Stimulated activated CD4-positive, alpha-beta T cell treated with anti-CD3 and anti-CD28 coated beads, Interleukin-1b, Interleukin-23, amount 100 ng/mL, for 1 hour (primary cell): Measurements from ENCODE around the gene LINC01488.

Experiments used
- DNase-seq, 2 donors: peaks; one replicate each; pipeline ENCODE4 v3.0.0-alpha.2; 2020; ENCODE audit warnings: low read depth in 2 of 2

Gene LINC01488

GRCh38 chr11:69445131-69445470, 36.4 kb upstream of the LINC01488 start:
- DNase-seq, result no peak

- DNase-seq, result no peak
Measured at GRCh38 chr11:69446108-69446507, 35.4 kb upstream of the LINC01488 start.

GRCh38 chr11:69447786-69448185, 33.7 kb upstream of the LINC01488 start:
- DNase-seq, result no peak

GRCh38 chr11:69448471-69449284, 32.8 kb upstream of the LINC01488 start:
- no peak for DNase-seq

- no peak for DNase-seq
Measured at GRCh38 chr11:69449320-69450063, 32.0 kb upstream of the LINC01488 start.

GRCh38 chr11:69450064-69450856, 31.2 kb upstream of the LINC01488 start:
- no peak for DNase-seq

- DNase-seq, result no peak
Measured at GRCh38 chr11:69450857-69451220, 30.6 kb upstream of the LINC01488 start.

GRCh38 chr11:69451289-69451688, 30.2 kb upstream of the LINC01488 start:
- no peak for DNase-seq

- DNase-seq, result no peak
Measured at GRCh38 chr11:69452206-69452987, 29.1 kb upstream of the LINC01488 start.

GRCh38 chr11:69453151-69453550, 28.3 kb upstream of the LINC01488 start:
- no peak for DNase-seq

GRCh38 chr11:69454018-69454417, 27.4 kb upstream of the LINC01488 start:
- DNase-seq, result no peak

GRCh38 chr11:69455969-69456368, 25.5 kb upstream of the LINC01488 start:
- DNase-seq, result no peak

- DNase-seq, result no peak
Measured at GRCh38 chr11:69456712-69457111, 24.8 kb upstream of the LINC01488 start.

- no peak for DNase-seq
Measured at GRCh38 chr11:69459848-69460539, 21.5 kb upstream of the LINC01488 start.

GRCh38 chr11:69460540-69461257, 20.8 kb upstream of the LINC01488 start:
- DNase-seq, result no peak

GRCh38 chr11:69461272-69461962, 20.0 kb upstream of the LINC01488 start:
- no peak for DNase-seq

GRCh38 chr11:69462106-69462951, 19.1 kb upstream of the LINC01488 start:
- no peak for DNase-seq

- DNase-seq, result no peak
Measured at GRCh38 chr11:69463181-69463994, 18.1 kb upstream of the LINC01488 start.
